Mucosa of descending colon (tissue), 3 donors: ENCODE measurements around the gene SEC14L1. TPM values are rescaled to one million over a fixed set of nuclear protein-coding genes. Genes with fewer than 3 reads are reported as not detected.

Experiments used
- ATAC-seq: fragments of 200-7000 bp; cut with Tn5 transposase; one replicate; pipeline ENCODE4 v1.9.1; 2020; ENCODE audit warnings: mild to moderate bottlenecking, moderate library complexity
- DNase-seq, 3 donors: peaks; one replicate each; pipeline ENCODE4 v3.0.0-alpha.2; 2020
- H3K36me3 ChIP-seq: fragments of 200-600 bp; one replicate; pipeline ENCODE4 v1.8.0; 2021; ENCODE audit warnings: low read depth, mild to moderate bottlenecking
- H3K4me1 ChIP-seq: fragments of 200-600 bp; one replicate; pipeline ENCODE4 v1.8.0; 2021; ENCODE audit warnings: low read depth, mild to moderate bottlenecking
- H3K4me3 ChIP-seq: fragments of 200-600 bp; one replicate; pipeline ENCODE4 v1.8.0; 2021; ENCODE audit warnings: mild to moderate bottlenecking
- H3K9me3 ChIP-seq: fragments of 200-600 bp; one replicate; pipeline ENCODE4 v1.8.0; 2021; ENCODE audit warnings: mild to moderate bottlenecking
- CTCF ChIP-seq: fragments of 200-600 bp; IDR thresholded peaks from one replicate; pipeline ENCODE4 v1.8.0; 2022; ENCODE audit warnings: antibody characterized with exemption, mild to moderate bottlenecking
- intact Hi-C, 2 donors: fragments of 100-400 bp; cut with DNase I in 1 of 2; cut with micrococcal nuclease in 1 of 2; formaldehyde crosslinking; loops; one replicate each; pipeline versions ENCODE4 v1.11.0 to v1.11.1; 2022; cut with DNase I, micrococcal nuclease
- total RNA-seq, 3 donors: library from RNA; stranded (reverse); fragmentation: NEBNext Ultra II Directional in 2 of 3; extraction: Animal tissue kit (Norgen Biotek cat#: 25700) in 2 of 3; gene quantifications; one replicate each; pipeline versions ENCODE4 v1.2.1 to v1.2.4, GENCODE V29; 2021 to 2023
- donor health status: DM: no; HTN: no; CAD: no; lungs with moderate emphysema.
- donor health status: DM: no; HTN: no; CAD: no.
- donor health status: DM: no; HTN: yes; CAD: no.

SEC14L1 gene
- total RNA-seq, 3 donors from 2014 or later = 24.5 to 44.6 (median 44.0) TPM

- DNase-seq (peak in 1 of 3 donors; percentile 29), ATAC-seq (no peak)
- Histone ChIP-seq H3K4me1 (no peaks in the 10 kb centered on the region), H3K4me3 (no peak overlapping the region), H3K9me3 (no peaks in the 10 kb centered on the region), H3K36me3 (no peaks in the 10 kb centered on the region)
- intact Hi-C loops = no loop called here
- TF ChIP-seq CTCF = no peak
Measured at GRCh38 chr17:77215281-77215680, 74.5 kb downstream of the SEC14L1 start.

- no peaks in the 10 kb centered on the region for H3K36me3 ChIP-seq
- intact Hi-C loops = no loop called here
- H3K4me3 ChIP-seq = no peak overlapping the region
- ATAC-seq (no peak), DNase-seq (no peak)
- no peaks in the 10 kb centered on the region for H3K9me3 ChIP-seq
- no peak for TF ChIP-seq CTCF
- H3K4me1 ChIP-seq = no peaks in the 10 kb centered on the region
Measured at GRCh38 chr17:77216486-77216885, 75.7 kb downstream of the SEC14L1 start.

- intact Hi-C loops = no loop called here
- peak in 1 of 3 donors; percentile 11 for DNase-seq
- Histone ChIP-seq H3K36me3 (no peaks in the 10 kb centered on the region), H3K4me3 (no peak overlapping the region), H3K4me1 (no peaks in the 10 kb centered on the region), H3K9me3 (no peaks in the 10 kb centered on the region)
- TF ChIP-seq CTCF = no peak
- ATAC-seq = no peak
Measured at GRCh38 chr17:77217123-77217522, 76.4 kb downstream of the SEC14L1 start.

GRCh38 chr17:77217566-77217965, 76.8 kb downstream of the SEC14L1 start:
- no peaks in the 10 kb centered on the region for H3K9me3 ChIP-seq

GRCh38 chr17:77218902-77219301, 78.1 kb downstream of the SEC14L1 start:
- no peaks in the 10 kb centered on the region for H3K36me3 ChIP-seq
- DNase-seq (no peak), ATAC-seq (no peak)
- no peaks in the 10 kb centered on the region for H3K4me1 ChIP-seq
- H3K4me3 ChIP-seq = no peak overlapping the region
- H3K9me3 ChIP-seq = no peaks in the 10 kb centered on the region
- no peak for TF ChIP-seq CTCF
- intact Hi-C loops = no loop called here

More at GRCh38 chr17:77217566-77217965, 76.8 kb downstream of the SEC14L1 start:
- Histone ChIP-seq H3K36me3 (no peaks in the 10 kb centered on the region), H3K4me3 (no peak overlapping the region), H3K4me1 (no peaks in the 10 kb centered on the region)
- ATAC-seq (peak; percentile 53), DNase-seq (peak in 1 of 3 donors; percentile 49)
- TF ChIP-seq CTCF = no peak
- intact Hi-C loops = no loop called here

- H3K4me1 ChIP-seq = no peaks in the 10 kb centered on the region
- DNase-seq = no peak
- H3K9me3 ChIP-seq = no peaks in the 10 kb centered on the region
- H3K36me3 ChIP-seq = no peaks in the 10 kb centered on the region
- ATAC-seq = no peak
- no peak for TF ChIP-seq CTCF
- no peak overlapping the region for H3K4me3 ChIP-seq
- intact Hi-C loops = no loop called here
Measured at GRCh38 chr17:77222356-77222755, 81.6 kb downstream of the SEC14L1 start.
